Stimulated activated CD8-positive, alpha-beta memory T cell treated with anti-CD3 and anti-CD28 coated beads, Interleukin-12 subunit alpha, Interleukin-12 subunit beta, amount 100 ng/mL, for 24 hours (primary cell): ENCODE data around the gene DYNC2H1.

Source experiments
- DNase-seq: peaks from one replicate; pipeline ENCODE4 v3.0.0-alpha.2; 2020; ENCODE audit errors: extremely low read depth

Gene DYNC2H1

DNA sequence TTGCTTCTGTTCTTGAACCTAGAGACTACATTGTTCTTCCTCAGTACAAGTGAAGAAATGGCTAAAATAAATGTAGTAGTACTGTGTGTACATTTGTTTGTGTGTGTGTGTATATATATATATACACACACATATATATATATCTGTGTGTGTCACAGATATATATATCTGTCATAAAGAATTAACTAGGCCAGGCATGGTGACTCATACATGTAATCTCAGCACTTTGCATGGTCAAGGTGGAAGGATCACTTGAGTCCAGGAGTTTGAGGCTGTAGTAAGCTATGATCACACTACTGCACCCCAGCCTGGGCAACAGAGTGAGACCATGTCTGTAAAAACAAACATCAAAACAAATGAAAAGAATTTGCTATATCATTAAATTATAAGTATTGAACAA lies 164.8 kb downstream of the DYNC2H1 start:
- DNase-seq, result no peak

DNA sequence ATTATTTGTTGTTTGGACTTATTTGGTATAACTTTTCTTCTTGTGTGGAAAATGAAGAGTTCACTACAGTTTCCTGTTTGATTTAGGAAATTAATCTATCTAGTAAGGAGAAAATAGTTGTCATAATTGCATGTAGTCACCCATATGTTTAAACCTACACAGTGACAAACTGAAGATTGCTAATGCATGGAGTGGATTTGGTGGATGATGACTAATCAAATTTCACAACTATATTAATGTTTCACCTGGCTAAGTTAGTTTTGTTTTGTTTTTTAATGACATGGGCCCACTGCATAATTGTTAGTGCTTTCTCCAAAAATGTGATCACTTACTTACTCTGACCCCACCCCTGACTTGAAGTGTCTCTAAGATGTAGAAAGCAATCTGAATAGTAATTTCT lies 170.6 kb downstream of the DYNC2H1 start:
- no peak for DNase-seq

DNA sequence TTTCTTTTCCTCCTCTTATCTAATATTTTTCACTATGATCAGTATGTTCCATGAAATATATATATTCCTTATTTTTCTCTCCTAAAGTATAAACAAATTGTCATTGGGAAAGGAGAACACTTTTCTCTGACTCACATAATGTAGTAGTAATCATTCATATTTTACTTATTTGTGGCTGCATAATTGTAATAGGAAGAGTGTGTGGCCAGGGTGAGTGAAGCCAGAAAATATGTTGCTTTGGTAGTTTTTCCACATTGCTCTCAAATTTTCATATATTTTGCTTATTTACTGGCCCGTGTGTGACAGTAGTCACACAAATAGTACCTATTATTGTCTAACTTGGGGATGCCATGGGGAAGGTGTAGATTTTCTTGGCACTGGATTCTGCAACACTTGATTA lies 172.1 kb downstream of the DYNC2H1 start:
- DNase-seq, result no peak

DNA sequence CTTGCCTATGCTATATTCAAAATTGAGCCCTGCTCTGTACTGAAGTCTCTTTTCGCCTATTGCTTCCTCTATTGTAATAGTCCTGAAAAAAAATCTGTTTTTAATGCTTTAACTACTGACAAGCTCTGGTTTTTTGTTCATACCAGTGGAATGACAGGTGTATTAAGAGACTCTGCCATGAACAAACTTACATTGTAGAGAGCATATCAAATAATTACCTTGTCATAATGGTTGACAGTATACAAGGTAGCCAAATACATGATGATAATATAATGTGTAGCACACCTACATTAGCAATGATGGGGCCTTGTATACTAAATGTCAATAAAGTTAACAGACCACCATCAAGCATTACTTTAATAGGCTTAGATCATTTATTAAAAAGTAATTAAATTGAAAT lies 175.0 kb downstream of the DYNC2H1 start:
- no peak for DNase-seq

DNA sequence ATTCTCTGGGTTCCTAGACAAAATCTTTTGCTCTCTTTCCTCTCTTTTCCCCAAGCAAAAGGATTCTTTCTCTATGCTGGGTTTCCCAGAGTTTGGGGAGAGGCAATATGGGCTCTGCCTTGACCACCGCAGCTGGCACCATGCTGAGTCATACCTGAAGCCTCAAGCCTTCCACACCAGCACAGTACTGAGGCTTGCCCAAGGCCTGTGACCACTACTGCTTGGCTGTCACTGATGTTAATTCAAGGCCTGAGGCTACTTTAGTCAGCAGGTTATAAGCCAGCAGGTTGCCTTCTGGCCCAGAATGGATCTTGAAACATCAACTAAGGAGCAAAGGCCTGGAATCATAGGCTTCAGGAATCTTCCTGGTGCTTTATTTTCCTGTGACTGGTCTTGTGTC lies 185.3 kb downstream of the DYNC2H1 start:
- no peak for DNase-seq

DNA sequence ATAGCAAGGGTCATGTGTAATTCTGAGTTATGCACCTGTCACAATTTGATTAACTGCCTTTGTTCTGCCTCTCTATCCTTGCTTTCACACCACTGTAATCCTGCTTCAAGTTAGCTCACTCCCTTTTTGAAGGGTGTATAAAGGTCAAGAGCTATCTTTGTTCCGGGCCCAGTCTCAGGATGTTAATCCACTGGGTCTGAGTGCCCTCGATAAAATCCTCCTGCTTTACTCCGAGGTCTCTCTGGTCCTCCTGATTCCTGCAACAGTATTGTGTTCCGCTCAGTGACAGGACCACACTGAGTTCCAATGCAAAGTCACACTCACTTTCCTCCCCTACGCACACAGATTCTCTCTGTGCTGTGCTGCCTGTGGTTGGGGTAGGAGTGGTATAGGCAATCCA lies 186.5 kb downstream of the DYNC2H1 start:
- no peak for DNase-seq

DNA sequence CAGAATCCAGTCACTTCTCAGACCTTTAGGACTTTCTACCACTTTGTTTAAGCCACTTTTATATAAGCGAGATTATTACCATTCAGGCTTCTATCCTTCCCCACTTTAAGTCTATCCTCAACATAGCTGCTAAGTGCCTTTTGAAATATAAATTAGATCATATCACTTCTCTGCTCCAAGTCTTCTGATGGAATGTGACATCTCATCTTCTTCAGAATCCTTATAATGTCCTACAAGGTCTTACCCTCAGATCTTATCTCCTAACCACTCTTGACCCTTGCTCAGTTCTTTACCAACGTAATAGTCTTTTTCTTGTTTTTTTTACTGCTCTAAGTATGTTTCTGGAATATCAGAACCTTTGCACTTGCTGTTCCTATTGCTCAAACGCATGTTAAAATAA lies 188.7 kb downstream of the DYNC2H1 start:
- no peak for DNase-seq

DNA sequence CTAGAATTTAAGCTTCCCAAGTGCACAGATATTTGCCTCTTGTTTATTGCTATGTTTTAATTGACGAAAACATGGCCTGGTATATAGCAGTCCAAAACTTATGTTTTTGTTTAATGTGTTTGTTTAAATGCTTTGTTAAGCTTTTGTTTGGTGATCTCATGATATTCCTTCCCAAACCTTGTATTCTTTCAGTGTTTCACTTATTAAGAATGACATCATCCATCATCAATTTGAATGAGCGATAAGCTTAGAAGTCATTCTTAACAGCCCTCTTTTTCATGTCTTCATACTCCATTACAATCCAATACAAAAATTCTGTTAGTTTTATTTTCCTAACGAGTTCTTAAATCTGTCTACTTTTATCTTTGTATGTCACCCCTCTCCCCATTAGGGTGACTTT lies 206.0 kb downstream of the DYNC2H1 start:
- DNase-seq, result no peak

DNA sequence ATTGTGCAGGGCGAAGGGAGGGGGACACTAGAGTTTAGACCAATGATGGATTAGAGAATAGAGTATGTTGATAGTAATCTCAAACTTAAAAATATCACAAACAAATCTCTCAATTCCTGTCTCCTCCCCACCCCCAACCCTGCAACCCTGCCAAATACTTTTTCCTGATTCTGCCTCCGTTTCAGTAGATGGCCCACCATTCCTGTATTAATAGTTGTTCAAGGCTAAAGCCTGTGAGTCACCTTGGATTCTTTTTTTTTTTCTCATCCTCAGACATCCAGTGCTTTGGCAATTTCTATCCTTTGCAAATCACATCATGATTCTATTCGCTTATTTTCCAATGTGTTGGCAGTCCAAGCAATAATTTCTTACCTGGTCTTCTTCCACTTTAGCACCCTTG lies 207.9 kb downstream of the DYNC2H1 start:
- no peak for DNase-seq

DNA sequence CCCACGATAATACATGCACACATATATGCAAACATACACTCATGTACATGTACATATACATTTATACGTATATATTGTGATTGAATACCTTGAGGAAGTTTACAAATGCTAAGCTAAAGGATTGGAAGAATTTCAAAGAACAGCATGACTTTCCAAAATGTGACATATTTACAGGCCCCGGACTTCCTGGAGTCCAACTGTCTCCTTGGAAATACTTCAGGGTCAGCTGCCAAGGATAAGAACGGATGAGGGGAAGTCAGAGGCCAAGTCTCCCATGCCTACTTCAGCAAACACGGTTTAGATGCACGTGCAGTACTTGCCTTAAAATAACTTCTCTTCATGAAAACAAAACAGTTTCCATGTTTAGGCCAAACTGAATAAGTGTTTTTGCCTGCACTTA lies 213.6 kb downstream of the DYNC2H1 start:
- DNase-seq, result no peak

DNA sequence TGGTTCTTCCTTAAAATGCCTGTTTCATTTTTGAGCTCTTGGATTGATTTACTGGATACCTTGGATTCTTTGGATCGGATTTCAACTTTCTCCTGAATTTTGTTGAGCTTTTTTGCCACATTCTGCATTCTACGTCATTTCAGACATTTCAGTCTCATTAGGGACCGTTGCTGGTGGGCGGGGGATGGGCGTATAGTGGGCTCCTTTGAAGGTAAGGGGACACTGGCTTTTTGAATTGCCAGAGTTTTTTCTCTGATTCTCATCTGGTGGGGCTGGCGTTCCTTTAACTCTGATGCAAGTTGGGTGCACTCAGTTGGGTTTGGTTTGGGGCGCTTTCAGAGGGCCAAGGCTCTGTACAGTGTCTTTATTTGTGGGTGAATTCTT lies 216.5 kb downstream of the DYNC2H1 start:
- DNase-seq, result no peak

DNA sequence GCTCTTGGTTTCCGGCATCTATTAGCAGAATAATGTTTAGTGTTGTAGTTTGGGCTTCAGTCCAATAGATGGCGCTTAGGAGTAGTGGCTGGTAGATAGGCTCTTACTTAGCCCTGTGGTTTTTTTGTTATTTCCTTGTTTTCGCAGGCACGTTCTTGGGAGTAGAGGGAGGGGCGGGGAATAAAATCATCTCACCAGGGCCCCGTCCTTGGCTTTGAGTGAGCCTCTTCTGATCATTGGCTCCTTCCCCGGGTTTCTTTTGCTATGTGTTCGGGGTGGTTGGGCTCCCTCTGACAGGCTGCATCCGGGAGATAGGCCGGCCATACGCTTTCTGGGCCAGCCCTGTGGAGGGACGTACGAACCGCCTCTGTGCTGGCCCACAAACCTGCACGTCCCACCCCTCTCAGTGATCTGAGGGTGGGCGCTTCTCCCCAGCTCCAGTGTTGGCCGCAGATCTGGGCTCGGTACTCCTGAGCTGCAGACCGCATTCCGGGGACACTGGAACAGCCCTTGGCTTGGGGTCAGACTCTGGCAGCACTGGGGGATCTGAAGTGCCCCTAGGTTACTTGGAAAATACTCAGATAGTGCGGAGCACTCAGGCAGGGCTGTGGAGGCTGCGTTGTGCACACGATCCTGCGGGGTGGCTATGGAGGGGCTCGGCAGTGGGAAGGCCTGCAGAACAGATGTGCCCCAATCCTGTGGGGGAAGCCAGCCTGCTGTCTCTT lies 217.0 kb downstream of the DYNC2H1 start:
- DNase-seq, result no peak

DNA sequence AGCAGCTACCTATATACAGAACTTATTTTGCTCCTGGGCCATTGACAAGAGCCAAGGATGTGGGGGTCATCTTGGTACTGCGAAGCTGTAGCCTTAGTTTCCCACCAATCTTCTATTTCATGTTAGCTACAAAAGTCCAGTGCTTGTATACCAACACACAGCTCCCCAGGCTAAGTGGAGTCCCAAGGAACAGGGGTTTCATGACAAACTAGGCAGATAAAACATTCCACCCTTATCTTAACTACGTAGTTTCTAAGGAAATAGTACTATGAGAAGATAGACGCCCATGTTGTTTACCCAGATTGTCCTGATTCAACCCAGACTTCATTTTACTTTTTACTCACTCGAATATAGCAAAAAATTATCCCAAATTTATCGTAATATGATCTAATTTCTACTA lies 218.5 kb downstream of the DYNC2H1 start:
- no peak for DNase-seq

DNA sequence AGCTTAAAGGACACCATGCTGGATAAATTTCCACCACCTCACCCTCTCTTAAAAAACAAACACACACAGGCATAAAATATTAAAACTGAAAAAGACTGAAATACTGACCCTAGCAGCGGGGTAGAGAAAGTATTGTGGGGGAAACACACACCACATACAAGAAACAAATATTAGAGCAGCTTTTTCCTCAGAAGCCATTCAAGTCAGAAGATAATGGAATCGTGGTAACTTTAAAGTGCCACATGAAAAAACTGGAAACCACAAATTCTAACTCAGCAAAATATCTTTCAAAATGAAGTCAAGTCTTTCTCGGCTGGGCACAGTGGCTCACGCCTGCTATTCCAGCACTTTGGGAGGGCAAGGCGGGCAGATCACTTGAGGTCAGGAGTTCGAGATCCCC lies 223.2 kb downstream of the DYNC2H1 start:
- DNase-seq, result no peak

DNA sequence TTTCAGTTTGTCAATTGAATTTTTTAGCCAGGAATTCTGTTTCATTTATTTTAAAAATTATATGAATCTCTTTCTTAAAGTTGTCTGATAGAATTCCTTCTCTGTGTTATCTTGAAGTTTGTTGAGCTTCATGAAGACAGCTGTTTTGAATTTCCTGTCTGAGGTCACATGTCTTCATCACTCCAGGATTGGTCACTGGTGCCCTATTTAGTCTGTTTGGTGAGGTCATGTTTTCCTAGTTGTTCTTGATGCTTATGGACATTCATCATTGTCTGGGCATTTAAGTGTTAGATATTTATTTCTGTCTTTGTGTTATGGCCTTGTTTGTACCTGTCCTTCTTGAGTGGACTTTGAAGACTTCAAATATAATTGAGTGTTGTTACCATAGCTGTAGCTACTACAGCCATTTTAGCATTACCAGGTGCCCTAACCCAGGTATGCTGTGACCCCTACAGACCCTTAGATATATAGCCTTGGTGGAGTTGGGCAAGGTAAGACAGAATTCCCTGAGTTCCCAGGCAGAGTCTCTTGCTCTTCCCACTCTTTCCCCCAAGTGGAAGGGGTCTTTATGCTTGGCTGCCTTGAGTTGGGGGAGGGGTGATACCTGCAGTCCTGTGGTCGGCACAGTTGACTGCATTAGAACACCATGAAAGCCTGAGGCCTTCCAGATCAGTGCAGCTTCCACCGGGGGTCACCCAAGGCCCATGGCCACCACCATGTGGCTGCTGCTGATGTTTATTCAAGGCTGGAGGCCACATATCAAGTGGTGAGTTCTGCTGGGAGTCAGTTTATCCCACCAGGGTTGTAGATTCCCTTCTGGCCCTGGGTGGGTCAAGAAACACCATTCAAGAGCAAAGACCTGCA lies 229.6 kb downstream of the DYNC2H1 start:
- no peak for DNase-seq

DNA sequence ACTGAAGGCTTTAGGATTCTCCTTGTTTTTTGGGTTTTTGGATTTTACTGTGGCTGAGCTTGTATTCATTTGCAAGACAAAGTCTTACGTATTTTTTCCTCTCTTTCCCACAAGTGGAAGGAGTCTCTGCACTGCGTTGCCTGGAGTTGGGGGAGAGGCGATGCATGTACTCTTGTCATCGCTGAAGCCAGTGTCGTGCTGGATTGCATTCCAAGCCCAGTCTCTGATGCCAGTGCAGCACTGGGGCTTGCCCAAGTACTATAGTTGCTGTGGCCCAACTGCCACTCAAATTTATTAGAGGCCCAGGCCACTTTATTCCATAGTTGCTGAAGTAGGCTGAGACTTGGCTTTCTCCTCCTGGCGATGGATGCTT lies 230.2 kb downstream of the DYNC2H1 start:
- no peak for DNase-seq

DNA sequence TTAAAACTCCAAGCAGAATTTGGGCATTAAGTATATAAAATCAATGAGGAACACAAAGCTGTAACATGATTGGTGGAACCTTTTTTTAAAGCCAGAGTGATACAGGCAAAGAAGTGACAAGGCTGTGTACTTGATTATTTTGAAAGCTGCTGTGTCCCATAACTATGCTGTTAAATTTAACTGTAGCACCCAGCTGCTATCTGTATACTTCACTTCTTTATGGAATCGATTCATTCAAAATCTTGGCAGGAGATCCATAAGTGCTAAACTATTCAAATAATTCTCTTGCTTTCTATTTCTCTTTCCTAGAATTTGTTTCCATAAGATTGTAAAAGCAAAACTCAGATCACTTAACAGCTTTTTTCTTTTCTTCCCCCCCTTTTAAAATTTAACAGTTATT lies 231.7 kb downstream of the DYNC2H1 start:
- no peak for DNase-seq

DNA sequence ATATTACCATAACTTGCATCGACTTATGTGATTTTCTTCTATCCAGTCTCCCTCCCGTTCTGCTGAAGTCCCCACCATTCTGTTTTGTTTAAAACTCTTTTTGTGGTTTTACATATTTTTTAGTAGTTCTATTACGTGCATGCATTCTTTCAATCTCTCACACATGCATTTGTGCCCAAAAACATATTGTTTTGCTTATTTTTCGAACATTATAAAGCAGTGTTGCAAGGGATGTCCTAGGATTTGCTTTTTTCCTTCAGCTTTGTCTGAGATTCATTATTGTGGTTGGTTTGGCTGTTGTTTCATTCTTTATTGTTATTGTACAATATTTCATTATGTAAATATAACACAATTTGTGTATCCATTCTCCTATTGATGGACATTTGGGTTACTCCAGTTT lies 235.7 kb downstream of the DYNC2H1 start:
- no peak for DNase-seq

DNA sequence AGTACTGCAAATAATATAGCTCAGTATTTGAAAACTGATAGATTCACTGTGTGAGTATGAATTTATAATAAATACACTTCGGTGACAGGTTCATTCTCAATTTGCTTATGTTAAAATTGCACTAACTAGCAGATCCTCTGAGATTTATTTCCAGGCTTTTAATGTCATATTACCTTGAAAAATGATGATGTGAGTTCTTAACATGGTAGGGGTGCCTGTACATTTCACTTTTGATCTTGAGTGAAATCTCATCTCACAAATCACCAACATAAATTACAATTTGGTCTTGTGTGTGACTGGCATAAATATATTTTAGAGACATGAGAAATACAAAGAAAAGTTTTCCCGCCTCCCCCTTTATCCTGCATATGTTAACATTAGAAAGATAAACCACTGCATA lies 240.4 kb downstream of the DYNC2H1 start:
- DNase-seq, result no peak

DNA sequence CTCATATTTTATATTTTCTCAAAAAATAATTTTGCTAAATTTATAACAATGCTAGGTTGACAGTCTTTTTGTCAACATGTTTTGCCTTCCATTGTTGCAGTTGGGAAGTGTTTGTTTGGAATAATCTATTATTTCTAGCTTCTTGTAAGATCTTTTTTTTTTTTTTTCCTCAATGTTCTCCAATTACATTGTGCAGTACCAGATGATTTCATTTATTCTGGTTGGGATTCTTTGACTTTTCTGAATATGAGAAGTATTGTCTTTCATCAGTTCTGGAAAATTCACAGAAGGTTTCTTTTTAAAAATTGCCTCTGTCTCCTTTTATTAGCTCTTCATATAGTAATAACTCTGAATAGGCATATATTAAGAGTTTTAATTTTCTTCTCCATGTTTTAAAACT lies 245.4 kb downstream of the DYNC2H1 start:
- DNase-seq, result no peak

DNA sequence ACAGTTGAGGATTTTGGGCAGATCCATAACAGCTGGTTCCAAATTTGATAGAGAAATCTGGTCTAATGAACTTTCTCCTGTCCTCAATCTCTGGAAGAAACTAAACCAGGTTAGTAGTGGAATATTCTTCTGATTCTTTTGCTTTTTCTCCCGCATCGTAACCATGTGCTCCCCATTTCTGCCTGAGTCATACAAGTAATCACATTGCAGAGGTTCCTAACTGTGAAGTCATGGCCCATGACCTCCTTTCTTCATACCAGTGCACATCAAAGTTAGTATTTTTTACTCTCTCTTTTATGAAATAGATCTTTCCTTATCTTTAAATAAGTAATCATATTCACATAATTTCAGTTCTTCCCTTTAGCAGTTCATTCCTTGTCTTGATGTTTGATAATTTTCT lies 249.0 kb downstream of the DYNC2H1 start:
- DNase-seq, result no peak

DNA sequence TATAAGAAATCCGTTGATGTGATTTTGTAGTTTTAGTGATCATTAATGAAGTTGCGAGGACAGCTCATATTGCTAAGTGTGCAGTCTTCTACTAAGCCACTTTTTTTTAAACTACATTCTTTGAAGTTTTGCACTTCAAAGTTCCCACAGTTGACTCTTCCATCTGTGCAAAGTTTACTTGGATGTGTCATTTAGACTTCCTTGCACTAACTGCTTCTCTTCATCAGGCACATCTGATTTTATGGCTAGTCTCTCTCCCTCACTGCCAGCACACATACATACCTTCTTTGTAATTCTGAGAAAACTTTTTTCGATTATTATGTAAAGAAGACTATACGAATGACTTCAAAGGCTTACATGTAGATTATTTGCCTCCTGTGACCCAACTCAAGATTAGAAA lies 250.0 kb downstream of the DYNC2H1 start:
- no peak for DNase-seq

DNA sequence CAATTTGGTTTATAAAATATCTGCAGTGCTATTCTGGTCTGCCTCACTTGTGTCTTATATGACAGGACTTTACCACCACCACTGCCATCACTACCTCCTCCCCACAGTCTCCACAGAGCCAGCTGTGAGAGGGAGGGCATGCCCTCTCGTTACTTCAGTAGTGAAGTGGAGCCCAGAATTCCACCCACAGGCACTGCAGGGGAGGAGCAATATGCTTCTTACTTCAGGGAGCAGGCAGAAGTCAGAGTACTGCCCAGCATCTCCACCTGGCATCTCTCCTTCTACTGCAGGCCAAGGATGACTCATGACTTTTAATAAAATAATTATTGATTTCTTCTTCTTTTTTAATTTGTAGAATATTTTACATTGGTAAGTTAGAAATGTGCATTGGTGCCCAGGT lies 255.5 kb downstream of the DYNC2H1 start:
- no peak for DNase-seq

DNA sequence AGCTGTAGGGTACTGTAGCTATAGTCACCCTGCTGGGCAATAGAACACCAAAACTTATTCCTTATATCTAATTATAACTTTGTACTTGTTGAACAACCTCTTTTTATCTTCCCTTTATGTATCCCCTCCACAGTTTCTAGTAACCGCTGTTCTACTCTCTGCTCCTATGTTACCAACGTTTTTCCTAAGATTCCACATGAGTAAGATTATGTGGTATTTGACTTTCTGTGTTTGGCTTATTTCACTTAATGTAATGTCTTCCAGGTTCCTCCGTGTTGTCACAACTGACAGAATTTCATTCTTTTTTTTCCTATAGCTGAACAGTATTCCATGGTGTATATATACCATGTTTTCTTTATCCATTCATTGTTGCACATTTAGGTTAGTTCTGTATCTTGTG lies 258.4 kb downstream of the DYNC2H1 start:
- DNase-seq, result no peak
